HG03039 (cell line): ENCODE data around the gene HDAC7.

Experiments used
- ATAC-seq: cut with Tn5 transposase; IDR thresholded peaks from one replicate; pipeline ENCODE4 v1.9.1; 2021; ENCODE audit warnings: mild to moderate bottlenecking, moderate library complexity; ENCODE audit not compliant: unreplicated experiment

The HDAC7 gene

GRCh38 chr12:47768323-47768811 lies 51.3 kb downstream of the HDAC7 start:
- no peak for ATAC-seq

- no peak for ATAC-seq
Observed at GRCh38 chr12:47767216-47767724, 52.4 kb downstream of the HDAC7 start.

- no peak for ATAC-seq
Observed at GRCh38 chr12:47766502-47767215, 53.0 kb downstream of the HDAC7 start.

DNA sequence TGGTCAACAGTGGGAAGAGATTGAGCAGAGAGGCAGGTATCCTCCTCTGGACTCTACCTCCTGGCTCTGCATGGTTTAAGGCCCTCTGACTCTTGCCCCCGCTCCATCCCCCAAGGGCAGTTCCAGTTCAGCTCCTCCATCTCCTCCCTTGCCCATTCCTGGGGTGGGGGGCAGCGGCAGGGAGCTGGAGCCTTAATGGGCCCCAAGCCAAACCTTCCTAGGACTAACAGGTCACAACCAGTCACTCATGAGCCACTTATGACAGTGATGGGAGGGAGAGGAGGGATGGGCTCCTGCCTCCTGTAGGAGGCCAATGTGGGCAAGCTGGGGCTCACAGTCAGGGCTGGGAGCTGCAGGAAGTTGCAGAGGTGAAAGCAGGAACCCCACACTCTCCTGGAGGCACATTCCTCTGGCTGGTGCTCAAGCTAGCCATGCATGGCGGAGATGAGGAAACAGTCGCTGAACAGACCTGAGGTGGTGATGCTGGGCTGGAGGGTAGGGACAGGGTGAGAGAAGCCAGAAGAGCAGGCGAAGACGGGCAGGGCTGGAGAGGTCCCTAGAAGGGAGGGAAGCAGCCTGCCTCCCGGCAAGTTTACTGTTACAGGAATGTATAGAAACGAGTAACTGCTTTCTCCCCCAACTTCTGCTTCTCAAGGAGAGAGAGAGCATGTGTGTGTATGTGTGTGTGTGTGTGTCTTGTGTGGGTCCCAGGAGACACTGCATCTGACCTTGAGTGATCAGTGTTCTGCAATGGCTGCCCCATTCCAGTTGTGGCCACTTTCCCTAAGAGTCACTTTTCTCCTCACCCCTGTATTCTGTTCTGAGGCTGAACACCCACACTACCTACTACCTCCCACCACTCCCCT lies 56.0 kb downstream of the HDAC7 start:
- no peak for ATAC-seq

GRCh38 chr12:47762850-47763465 lies 56.7 kb downstream of the HDAC7 start:
- ATAC-seq = no peak

- peak; percentile 37 for ATAC-seq
Observed at GRCh38 chr12:47758834-47759690, 60.6 kb downstream of the HDAC7 start, which contains the start of gene RAPGEF3. RAPGEF3 (minus strand) TSS chr12:47758880; CDS start chr12:47758556, 324 bp downstream.

- ATAC-seq = no peak
Observed at GRCh38 chr12:47758584-47758833, 61.2 kb downstream of the HDAC7 start.

DNA sequence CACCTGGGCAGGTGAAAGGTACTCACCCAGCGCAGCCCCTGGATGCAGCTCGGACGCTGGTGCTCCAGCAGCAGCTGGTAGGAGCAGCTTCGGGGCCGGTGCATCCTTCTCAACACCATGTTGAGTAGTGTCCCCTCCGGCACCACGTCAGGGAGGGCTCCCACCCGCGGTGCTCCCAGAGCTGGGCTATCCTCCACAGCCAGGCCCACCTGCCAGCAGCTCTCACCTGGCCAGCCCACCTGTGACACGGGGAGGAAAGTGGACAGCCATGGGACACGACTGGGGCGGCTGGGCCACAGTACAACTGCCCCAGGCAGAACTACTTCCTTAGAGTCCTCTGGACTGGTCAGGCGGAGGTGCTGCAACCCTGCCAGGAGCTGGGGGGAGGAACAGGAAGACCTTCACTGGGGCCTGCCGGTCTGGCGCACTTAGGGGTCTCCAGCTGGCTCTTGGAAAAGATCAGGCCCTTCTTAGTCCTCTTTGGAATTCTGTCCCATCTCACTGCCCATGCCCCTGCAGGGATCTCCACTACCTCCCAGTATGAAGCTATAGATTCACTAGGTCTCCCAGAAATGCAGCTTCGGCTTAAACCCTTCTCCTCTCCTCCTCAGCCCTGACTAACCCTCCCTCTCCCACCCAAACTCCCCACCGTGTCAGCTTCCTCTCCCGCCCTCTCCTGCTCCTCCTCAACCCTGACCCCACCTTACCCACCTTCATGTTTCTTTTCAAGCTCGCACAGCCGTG lies 61.7 kb downstream of the HDAC7 start:
- ATAC-seq = no peak

DNA sequence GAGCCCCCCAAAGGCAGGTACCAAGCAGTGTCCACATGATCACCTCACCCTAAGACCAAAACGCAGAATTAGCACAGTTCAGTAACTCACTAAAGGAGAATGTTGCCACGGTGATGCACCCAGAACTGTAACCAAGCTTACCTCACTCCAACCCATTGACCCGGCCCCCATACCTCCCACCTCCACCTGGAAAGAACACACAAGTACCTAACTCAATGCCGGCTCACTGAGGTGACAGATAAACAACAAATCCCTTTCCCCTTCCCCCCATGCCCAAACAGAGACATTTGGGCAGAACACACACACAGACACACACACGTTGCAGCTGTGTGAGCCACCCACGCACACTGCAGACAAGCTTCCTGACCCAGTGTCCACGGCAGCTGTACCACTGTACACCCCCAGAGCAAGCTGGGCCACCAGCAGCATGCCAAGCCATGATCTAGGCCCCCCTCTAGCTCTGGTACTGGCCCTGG lies 62.3 kb downstream of the HDAC7 start:
- ATAC-seq = no peak

- peak; percentile 74 for ATAC-seq
Observed at GRCh38 chr12:47755655-47756562, 63.8 kb downstream of the HDAC7 start.

GRCh38 chr12:47754881-47755280 lies 64.8 kb downstream of the HDAC7 start:
- no peak for ATAC-seq

DNA sequence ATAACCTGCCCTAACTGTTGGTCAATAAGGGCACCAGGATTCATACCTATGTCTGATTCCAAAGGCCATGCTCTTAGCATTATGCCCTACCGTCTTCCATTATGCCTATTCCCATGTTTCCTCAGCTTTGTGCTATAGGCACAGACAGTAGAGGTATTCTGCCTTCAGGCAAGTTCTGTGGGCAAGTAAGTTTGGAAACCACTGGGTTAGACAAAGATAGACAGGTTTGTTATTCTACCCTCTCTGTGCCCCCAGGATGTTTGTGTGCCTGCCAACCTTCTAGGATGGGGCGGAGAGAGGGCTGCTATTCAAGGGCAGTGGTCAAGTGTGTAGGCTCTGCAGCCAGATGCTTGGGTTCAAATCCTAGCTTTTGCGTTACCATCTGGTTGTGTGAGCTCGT lies 65.6 kb downstream of the HDAC7 start:
- ATAC-seq = no peak

DNA sequence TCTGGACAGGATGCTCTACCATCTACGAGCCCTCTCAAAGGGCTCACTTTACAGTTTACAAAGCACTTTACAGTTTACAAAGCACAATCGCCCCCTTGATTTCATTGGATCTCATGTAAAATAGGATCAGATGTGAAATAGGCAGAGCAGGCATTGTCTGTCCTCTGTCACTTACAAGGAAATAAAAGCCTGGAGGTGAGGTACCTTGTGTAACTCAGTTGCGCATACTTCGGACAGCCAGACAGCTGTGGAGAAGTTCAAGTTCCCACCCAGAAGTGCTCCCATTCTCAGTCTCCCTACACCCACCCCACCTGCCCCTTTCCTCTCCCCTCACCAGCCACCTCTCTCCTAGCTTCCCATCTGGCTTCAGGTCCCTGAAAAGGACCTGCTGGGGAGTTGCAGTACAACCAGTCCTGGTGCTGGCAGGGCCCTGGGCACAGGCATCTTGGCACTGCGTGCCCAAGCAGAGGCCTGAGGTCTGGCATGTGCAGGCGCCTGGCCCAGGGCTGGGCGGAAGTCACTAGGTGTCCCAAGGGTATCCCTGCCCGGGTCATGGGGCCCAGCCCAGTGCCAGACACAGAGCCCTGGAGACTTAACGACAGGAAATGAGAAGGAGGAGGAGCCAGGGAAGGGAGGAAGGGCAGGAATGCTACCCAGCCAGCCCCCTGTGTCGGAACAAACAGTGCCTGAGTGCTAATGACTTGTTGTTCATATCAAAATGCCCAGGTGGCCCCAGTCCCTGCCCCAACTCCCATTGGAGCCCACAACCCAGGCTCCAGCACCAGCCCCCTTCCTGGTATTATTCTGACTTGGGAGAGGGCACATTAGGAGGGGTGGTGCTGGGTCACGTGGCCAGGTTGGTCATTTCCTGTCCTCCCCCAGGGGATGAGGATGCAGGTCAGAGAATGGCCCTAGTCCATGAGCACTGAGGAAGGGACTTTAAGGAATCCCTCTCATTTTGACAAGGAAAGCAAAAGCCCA lies 66.4 kb downstream of the HDAC7 start:
- ATAC-seq = no peak

GRCh38 chr12:47752552-47752951 lies 67.2 kb downstream of the HDAC7 start:
- ATAC-seq = no peak

DNA sequence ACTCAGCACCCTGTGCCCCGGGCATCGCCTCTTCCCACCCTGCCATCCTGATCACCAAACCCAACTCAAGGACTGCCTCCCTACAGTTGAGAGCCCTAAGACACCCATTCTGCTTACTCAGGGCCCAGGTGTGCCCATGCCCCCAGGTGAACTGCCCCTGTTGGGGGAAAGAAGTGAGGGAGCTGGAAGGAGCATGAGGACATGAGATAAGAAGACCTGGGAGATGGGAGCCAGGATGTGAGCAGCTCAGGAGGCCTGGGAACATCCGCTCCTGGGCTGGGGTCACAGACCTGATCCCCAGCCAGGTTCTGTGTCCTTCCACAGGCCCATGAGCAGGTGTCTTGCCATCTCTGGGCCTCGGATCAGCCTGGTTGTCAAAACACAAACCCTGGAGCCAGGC lies 67.6 kb downstream of the HDAC7 start:
- ATAC-seq = no peak

DNA sequence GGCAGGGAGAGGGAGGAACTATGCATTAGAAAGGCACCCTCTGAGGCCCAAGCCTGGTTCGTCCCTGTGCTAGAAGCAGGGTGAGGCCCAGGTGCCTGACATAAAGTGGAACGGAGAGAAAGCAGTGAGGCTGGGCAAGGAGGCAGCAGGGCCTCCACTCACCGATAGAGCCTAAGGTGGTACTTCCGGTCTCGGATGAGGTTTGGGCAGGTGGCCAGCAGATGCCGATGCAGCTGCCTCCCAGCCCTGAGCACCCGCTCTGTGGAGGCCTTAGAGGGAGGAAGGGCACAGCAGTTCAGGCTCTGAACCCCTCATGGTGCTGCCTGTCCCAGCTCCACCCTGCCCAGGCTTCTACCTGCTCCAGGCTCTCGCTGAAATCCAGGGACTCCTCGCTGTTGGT lies 68.1 kb downstream of the HDAC7 start:
- no peak for ATAC-seq

GRCh38 chr12:47750916-47751470 lies 68.7 kb downstream of the HDAC7 start:
- ATAC-seq = no peak
